GM10248 (cell line): Measurements from ENCODE around the gene CAMK4.

Experiments used
- CTCF ChIA-PET: fragments of 300-600 bp; sonication (Branson Sonifier 250); formaldehyde crosslinking; extraction: SDS; loops from one replicate; lab custom pipeline; 2021; ENCODE audit warnings: antibody characterized with exemption; lab: Yijun Ruan, JAX
- POLR2A ChIA-PET: fragments of 350-650 bp; sonication (Branson Sonifier 250); formaldehyde crosslinking; extraction: SDS; loops from one replicate; lab custom pipeline; 2020; ENCODE audit warnings: antibody characterized with exemption; lab: Yijun Ruan, JAX
- DNase-seq: peaks from one replicate; pipeline ENCODE4 v3.0.0; 2012; ENCODE audit errors: extremely low spot score
- TF ChIP-seq, protein P1 (sequence below): IDR thresholded peaks from 2 replicates; pipeline ENCODE4 v1.5.1; 2012; ENCODE audit warnings: mild to moderate bottlenecking, low read depth; ENCODE audit errors: extremely low read depth, missing control alignments, control extremely low read depth

CAMK4 gene

DNA sequence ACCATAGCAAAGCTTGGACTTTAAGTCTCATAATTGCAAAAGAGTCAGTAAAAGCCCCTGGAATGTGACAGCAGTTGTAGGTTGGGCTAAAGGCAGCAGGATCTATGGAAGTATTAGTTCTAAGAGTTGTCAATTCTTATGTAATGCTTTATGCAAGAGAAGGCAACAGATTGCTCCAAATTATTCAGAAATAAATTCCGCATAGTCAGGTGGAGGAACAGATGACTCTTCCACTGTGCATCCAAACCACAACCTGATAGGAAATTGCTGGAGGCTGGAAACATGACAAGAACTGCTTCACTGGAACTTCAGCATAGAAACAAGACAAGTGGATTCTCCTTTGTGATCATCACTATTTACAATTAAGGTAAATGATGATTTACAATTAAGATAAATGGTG lies 187.1 kb downstream of the CAMK4 start:
- TF ChIP-seq, protein P1, sequence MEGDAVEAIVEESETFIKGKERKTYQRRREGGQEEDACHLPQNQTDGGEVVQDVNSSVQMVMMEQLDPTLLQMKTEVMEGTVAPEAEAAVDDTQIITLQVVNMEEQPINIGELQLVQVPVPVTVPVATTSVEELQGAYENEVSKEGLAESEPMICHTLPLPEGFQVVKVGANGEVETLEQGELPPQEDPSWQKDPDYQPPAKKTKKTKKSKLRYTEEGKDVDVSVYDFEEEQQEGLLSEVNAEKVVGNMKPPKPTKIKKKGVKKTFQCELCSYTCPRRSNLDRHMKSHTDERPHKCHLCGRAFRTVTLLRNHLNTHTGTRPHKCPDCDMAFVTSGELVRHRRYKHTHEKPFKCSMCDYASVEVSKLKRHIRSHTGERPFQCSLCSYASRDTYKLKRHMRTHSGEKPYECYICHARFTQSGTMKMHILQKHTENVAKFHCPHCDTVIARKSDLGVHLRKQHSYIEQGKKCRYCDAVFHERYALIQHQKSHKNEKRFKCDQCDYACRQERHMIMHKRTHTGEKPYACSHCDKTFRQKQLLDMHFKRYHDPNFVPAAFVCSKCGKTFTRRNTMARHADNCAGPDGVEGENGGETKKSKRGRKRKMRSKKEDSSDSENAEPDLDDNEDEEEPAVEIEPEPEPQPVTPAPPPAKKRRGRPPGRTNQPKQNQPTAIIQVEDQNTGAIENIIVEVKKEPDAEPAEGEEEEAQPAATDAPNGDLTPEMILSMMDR = no peak
- ChIA-PET POLR2A (no interaction called here), CTCF (no interaction called here)
- no peak for DNase-seq

DNA sequence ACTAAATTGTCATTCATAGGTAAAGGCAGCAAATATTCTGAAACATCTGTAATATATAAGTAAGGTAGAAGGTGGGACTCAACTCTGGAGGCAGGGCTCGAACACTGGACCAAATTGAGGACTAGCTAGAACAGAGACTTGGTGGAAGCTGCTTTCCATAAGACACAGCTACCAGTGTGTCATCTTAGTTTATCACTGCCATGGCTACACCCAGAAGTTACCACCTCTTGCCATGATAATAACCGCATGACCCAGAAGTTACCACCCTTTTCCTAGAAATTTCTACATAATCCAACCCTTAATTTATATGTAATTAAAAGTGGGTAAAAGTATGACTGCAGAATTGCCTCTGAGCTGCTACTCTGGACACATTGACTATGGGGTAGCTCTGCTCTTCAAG lies 188.4 kb downstream of the CAMK4 start:
- CTCF ChIA-PET = interaction anchor here (0.7 to 1.3 kb wide), 2 partner anchors 23 to 78 kb away, joined by 3 read pairs; no protein-coding TSS in a partner anchor
- POLR2A ChIA-PET = no interaction called here
- DNase-seq = no peak
- TF ChIP-seq, protein P1 = no peak

DNA sequence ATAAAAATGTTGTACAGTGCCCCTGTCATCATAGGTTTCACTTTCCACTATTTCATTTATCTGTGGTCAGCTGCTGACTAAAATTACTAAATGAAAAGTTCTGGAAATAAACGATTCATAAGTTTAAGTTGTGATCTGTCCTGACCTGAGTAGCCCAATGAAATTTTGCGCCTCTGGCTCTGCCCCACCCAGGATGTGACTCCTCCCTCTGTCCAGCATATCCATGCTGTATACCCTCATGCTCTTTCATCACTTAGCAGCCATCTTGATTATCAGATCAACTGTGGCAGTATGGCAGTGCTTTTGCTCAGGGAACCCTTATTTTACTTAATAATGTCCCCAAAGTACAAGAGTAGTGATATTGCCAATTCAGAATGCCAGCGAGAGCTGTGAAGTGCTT lies 190.9 kb downstream of the CAMK4 start:
- TF ChIP-seq, protein P1 = no peak
- CTCF ChIA-PET = no interaction called here
- DNase-seq = no peak
- POLR2A ChIA-PET = no interaction called here

DNA sequence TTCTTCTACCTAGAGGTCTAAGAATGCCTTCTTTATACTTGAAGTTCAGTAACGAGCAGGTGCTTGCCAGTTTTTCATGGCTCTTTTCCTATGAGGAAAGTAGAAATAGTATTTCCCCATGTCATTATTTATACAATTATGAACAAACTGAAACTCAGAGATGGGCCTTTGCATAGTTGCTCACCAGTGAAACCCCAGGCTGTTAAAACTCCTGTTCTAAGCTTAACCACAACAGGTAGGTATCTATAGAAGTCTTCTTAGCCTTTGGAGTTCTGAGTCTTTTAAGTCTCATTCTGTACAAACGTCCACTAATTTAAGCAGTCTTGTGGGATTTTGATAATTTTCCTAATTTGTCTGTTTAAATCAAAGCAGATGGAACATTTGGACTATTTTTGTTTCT lies 198.1 kb downstream of the CAMK4 start:
- ChIA-PET POLR2A (no interaction called here), CTCF (no interaction called here)
- TF ChIP-seq, protein P1 = no peak
- no peak for DNase-seq

DNA sequence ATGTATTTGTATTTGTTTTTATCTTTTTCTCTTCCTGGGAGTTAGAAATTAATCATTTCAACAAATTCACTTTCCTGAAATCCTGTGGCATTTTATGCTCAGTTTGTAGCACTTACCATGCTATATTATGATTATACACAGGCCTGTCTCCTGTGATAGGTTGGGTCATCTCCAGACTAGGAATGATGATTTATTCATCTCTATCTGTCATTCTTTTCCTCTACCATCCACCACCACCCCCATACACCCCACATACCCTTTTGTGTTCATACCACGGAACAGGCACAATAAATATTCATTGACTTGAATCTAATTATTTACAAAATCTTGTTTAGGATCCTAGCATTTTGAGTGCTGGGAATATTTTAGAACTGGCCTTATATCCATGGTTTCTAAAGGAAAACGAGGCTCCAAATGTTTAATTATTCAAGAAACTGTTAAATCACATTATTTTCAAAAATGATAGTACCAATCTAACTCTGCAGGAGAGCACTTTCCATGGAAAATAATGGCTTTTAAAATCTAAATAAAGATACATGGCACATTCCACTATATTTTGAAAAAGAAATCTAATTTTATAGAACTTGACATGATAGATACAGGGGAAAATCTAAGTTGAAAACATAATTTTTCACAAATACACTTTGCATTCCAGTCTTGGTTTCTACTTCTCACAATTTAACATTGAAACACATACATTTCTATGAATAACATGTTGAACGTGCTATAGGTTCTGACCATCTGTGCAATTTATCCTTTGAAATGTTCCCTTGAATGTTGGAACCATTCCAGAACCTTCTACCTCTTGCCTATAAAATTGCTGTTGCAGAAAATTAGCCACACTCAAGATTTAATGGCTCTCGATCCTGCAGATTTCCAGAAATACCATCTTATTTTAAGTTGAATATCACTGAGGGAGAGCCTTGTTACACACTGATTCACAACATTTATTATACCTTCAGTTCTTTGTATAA lies 198.8 kb downstream of the CAMK4 start:
- ChIA-PET CTCF (no interaction called here), POLR2A (no interaction called here)
- DNase-seq = no peak
- TF ChIP-seq, protein P1 = no peak

DNA sequence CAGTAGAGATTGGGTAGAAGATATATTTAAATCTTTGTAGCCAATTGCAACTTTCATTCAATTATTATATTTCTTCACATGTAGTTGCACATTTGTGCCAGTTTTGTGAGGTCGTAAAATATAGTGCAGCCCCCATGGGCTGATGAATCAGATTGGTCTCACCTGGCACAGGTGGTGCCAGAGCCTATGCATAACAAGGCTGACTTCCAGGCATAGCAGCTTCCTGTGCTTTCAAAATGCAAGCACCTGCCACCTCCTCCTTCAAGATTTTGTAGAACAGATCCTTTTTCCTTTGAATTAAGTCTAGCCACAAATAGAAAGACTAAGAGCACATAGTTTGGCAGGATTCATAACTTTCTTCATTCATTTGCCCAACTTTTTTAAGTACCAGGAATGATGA lies 201.0 kb downstream of the CAMK4 start:
- TF ChIP-seq, protein P1 = no peak
- no peak for DNase-seq
- ChIA-PET CTCF (interaction anchor here (1.3 to 1.7 kb wide), 2 partner anchors 14 to 15 kb away, joined by 3 to 4 read pairs; no protein-coding TSS in a partner anchor), POLR2A (no interaction called here)
